ENCODE results near the gene ADAMTSL3. TPM values are rescaled to one million over a fixed set of nuclear protein-coding genes. Genes with fewer than 3 reads are reported as not detected.

Gene ADAMTSL3
- total RNA-seq, 6 experiments from 2014 or later: not detected

GRCh38 chr15:83626171-83626802, 27.6 kb upstream of the ADAMTSL3 start:
- TF ChIP-seq, protein P1, sequence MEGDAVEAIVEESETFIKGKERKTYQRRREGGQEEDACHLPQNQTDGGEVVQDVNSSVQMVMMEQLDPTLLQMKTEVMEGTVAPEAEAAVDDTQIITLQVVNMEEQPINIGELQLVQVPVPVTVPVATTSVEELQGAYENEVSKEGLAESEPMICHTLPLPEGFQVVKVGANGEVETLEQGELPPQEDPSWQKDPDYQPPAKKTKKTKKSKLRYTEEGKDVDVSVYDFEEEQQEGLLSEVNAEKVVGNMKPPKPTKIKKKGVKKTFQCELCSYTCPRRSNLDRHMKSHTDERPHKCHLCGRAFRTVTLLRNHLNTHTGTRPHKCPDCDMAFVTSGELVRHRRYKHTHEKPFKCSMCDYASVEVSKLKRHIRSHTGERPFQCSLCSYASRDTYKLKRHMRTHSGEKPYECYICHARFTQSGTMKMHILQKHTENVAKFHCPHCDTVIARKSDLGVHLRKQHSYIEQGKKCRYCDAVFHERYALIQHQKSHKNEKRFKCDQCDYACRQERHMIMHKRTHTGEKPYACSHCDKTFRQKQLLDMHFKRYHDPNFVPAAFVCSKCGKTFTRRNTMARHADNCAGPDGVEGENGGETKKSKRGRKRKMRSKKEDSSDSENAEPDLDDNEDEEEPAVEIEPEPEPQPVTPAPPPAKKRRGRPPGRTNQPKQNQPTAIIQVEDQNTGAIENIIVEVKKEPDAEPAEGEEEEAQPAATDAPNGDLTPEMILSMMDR (IDR thresholded peaks at IDR 0.05): no peak
- Mint-ChIP-seq H3K36me3 (ENCODE audit: low read depth) (no peaks in the 10 kb centered on the region; the same call in 1 of the 2 replicates), H3K4me3 (no peak overlapping the region), H3K27me3 (ENCODE audit: insufficient read depth) (no peaks in the 10 kb centered on the region; the same call in 1 of the 2 replicates), H3K27ac (no peak overlapping the region), H3K4me1 (ENCODE audit: low read depth) (no peaks in the 10 kb centered on the region), H3K9me3 (peaks cover 58% of the 10 kb centered on the region)
- DNase-seq: no peak

DNA sequence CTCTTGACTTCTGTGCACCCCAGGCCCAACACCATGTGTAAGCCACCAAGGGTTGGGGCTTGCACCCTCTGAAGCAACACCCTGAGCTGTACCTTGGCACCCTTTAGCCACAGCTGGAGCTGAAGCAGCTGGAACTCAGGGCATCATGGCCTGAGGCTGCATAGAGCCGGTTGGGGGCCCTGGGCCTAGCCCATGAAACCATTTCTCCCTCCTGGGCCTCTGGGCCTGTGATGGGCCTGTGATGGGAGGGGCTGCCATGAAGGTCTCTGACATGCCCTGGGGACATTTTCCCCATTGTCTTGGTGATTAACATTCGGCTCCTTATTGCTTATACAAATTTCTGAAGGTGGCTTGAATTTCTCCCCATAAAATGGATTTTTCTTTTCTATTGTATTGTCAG, 22.4 kb upstream of the ADAMTSL3 start:
- TF ChIP-seq, protein P1 (IDR thresholded peaks at IDR 0.05): no peak
- DNase-seq: no peak
- Mint-ChIP-seq H3K27ac (no peak overlapping the region), H3K9me3 (peaks cover 39% of the 10 kb centered on the region), H3K36me3 (ENCODE audit: low read depth) (no peaks in the 10 kb centered on the region; the same call in 1 of the 2 replicates), H3K27me3 (ENCODE audit: insufficient read depth) (no peaks in the 10 kb centered on the region; the same call in 1 of the 2 replicates), H3K4me3 (no peak overlapping the region), H3K4me1 (ENCODE audit: low read depth) (no peaks in the 10 kb centered on the region)

- Mint-ChIP-seq H3K36me3 (ENCODE audit: low read depth) (peaks cover 10% of the 10 kb centered on the region; the same call in 1 of the 2 replicates), H3K9me3 (peaks cover 76% of the 10 kb centered on the region), H3K27me3 (ENCODE audit: insufficient read depth) (no peaks in the 10 kb centered on the region), H3K4me3 (no peak overlapping the region), H3K27ac (no peak overlapping the region), H3K4me1 (ENCODE audit: low read depth) (no peaks in the 10 kb centered on the region)
- TF ChIP-seq, protein P1 (IDR thresholded peaks at IDR 0.05): no peak
- DNase-seq: no peak
Observed at GRCh38 chr15:83643201-83643600, 10.7 kb upstream of the ADAMTSL3 start.

DNA sequence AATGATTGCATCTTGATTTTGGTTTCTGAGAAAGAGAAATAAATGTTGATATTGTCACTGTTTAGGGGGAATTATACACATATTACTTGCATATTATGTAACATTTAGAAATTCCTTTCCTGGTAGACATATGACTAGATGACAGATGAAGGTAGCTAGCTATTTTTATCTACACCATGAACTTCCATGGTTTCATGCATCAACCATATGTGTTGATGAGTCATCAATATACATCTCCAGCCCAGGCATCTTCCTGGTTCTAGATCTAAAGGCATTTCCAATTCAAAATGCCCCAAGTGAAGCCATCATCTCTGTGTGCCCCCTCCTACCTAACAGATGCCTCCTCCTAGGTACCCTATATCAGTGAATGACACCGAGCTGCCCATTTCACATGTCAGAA, 9.5 kb upstream of the ADAMTSL3 start:
- Mint-ChIP-seq H3K4me3 (no peak overlapping the region), H3K36me3 (ENCODE audit: low read depth) (peaks cover 7% of the 10 kb centered on the region; the same call in 1 of the 2 replicates), H3K9me3 (peaks cover 73% of the 10 kb centered on the region), H3K4me1 (ENCODE audit: low read depth) (no peaks in the 10 kb centered on the region), H3K27ac (no peak overlapping the region), H3K27me3 (ENCODE audit: insufficient read depth) (no peaks in the 10 kb centered on the region)
- DNase-seq: no peak
- TF ChIP-seq, protein P1 (IDR thresholded peaks at IDR 0.05): no peak

GRCh38 chr15:83650831-83651230, 3.1 kb upstream of the ADAMTSL3 start:
- H3K4me3 Mint-ChIP-seq: no peak overlapping the region
- H3K9me3 Mint-ChIP-seq: peaks cover 47% of the 10 kb centered on the region
- no peak overlapping the region for H3K27ac Mint-ChIP-seq
- no peaks in the 10 kb centered on the region for H3K4me1 Mint-ChIP-seq (ENCODE audit: low read depth)
- TF ChIP-seq, protein P1 (IDR thresholded peaks at IDR 0.05): no peak
- no peak for DNase-seq
- H3K36me3 Mint-ChIP-seq (ENCODE audit: low read depth): no peaks in the 10 kb centered on the region
- no peaks in the 10 kb centered on the region for H3K27me3 Mint-ChIP-seq (ENCODE audit: insufficient read depth)

All from HFFc6 (cell line).